GM21390 (cell line): ENCODE data around the gene RPLP2.

ENCODE experiments used
- ATAC-seq: cut with Tn5 transposase; IDR thresholded peaks from one replicate; pipeline ENCODE4 v1.9.1; 2021; ENCODE audit not compliant: unreplicated experiment

RPLP2 gene

GRCh38 chr11:846496-847098, 36.8 kb downstream of the RPLP2 start:
- no peak for ATAC-seq

GRCh38 chr11:847876-848275, 38.1 kb downstream of the RPLP2 start:
- ATAC-seq = no peak

- no peak for ATAC-seq
Measured at GRCh38 chr11:848380-848931, 38.7 kb downstream of the RPLP2 start.

GRCh38 chr11:849104-849824, 39.5 kb downstream of the RPLP2 start:
- ATAC-seq = no peak

- ATAC-seq = no peak
Measured at GRCh38 chr11:849951-850774, 40.4 kb downstream of the RPLP2 start.

- ATAC-seq = no peak
Measured at GRCh38 chr11:850775-851763, 41.3 kb downstream of the RPLP2 start.

GRCh38 chr11:852762-853161, 43.0 kb downstream of the RPLP2 start:
- no peak for ATAC-seq

GRCh38 chr11:853682-854448, 44.1 kb downstream of the RPLP2 start:
- no peak for ATAC-seq

GRCh38 chr11:854601-855329, 45.0 kb downstream of the RPLP2 start:
- no peak for ATAC-seq

GRCh38 chr11:855330-855674, 45.5 kb downstream of the RPLP2 start:
- ATAC-seq = no peak

- no peak for ATAC-seq
Measured at GRCh38 chr11:855796-856195, 46.0 kb downstream of the RPLP2 start.

- no peak for ATAC-seq
Measured at GRCh38 chr11:856397-856796, 46.6 kb downstream of the RPLP2 start.

GRCh38 chr11:858053-858761, 48.4 kb downstream of the RPLP2 start:
- no peak for ATAC-seq

GRCh38 chr11:858762-859339, 49.1 kb downstream of the RPLP2 start:
- no peak for ATAC-seq

- ATAC-seq = no peak
Measured at GRCh38 chr11:859394-860131, 49.8 kb downstream of the RPLP2 start.

GRCh38 chr11:860234-861104, 50.7 kb downstream of the RPLP2 start:
- no peak for ATAC-seq

GRCh38 chr11:861105-861479, 51.3 kb downstream of the RPLP2 start:
- ATAC-seq = no peak
